ENCODE data around the gene GPC3.

GPC3 gene

GRCh38 chrX:133943507-133943906 lies 41.9 kb downstream of the GPC3 start:
- in situ Hi-C loops (cut with MboI; ENCODE audit: low pct_unique_long_range_greater_than_20kb, low sequenced_read_pairs) = no loop called here
- no peak for DNase-seq

- DNase-seq = no peak
- in situ Hi-C loops (cut with MboI; ENCODE audit: low pct_unique_long_range_greater_than_20kb, low sequenced_read_pairs) = no loop called here
These were observed 45.6 kb downstream of the GPC3 start for GRCh38 chrX:133939655-133940302.

- in situ Hi-C loops (cut with MboI; ENCODE audit: low pct_unique_long_range_greater_than_20kb, low sequenced_read_pairs) = no loop called here
- DNase-seq = no peak
These were observed 46.9 kb downstream of the GPC3 start for GRCh38 chrX:133938530-133938929.

- no peak for DNase-seq
- in situ Hi-C loops (cut with MboI; ENCODE audit: low pct_unique_long_range_greater_than_20kb, low sequenced_read_pairs) = no loop called here
These were observed 48.4 kb downstream of the GPC3 start for GRCh38 chrX:133937022-133937421.

- DNase-seq = no peak
- in situ Hi-C loops (cut with MboI; ENCODE audit: low pct_unique_long_range_greater_than_20kb, low sequenced_read_pairs) = no loop called here
These were observed 50.3 kb downstream of the GPC3 start for GRCh38 chrX:133935076-133935475.

GRCh38 chrX:133933316-133933715 lies 52.1 kb downstream of the GPC3 start:
- no peak for DNase-seq
- in situ Hi-C loops (cut with MboI; ENCODE audit: low pct_unique_long_range_greater_than_20kb, low sequenced_read_pairs) = no loop called here

- DNase-seq = no peak
- in situ Hi-C loops (cut with MboI; ENCODE audit: low pct_unique_long_range_greater_than_20kb, low sequenced_read_pairs) = no loop called here
These were observed 55.4 kb downstream of the GPC3 start for GRCh38 chrX:133929836-133930464.

GRCh38 chrX:133928365-133928764 lies 57.0 kb downstream of the GPC3 start:
- in situ Hi-C loops (cut with MboI; ENCODE audit: low pct_unique_long_range_greater_than_20kb, low sequenced_read_pairs) = no loop called here
- DNase-seq = no peak

- no peak for DNase-seq
- in situ Hi-C loops (cut with MboI; ENCODE audit: low pct_unique_long_range_greater_than_20kb, low sequenced_read_pairs) = no loop called here
These were observed 58.6 kb downstream of the GPC3 start for GRCh38 chrX:133926809-133927208.

- in situ Hi-C loops (cut with MboI; ENCODE audit: low pct_unique_long_range_greater_than_20kb, low sequenced_read_pairs) = no loop called here
- no peak for DNase-seq
These were observed 59.3 kb downstream of the GPC3 start for GRCh38 chrX:133926099-133926498.

GRCh38 chrX:133924548-133924947 lies 60.8 kb downstream of the GPC3 start:
- no peak for DNase-seq
- in situ Hi-C loops (cut with MboI; ENCODE audit: low pct_unique_long_range_greater_than_20kb, low sequenced_read_pairs) = no loop called here

- in situ Hi-C loops (cut with MboI; ENCODE audit: low pct_unique_long_range_greater_than_20kb, low sequenced_read_pairs) = no loop called here
- no peak for DNase-seq
These were observed 61.8 kb downstream of the GPC3 start for GRCh38 chrX:133923548-133923947.

- in situ Hi-C loops (cut with MboI; ENCODE audit: low pct_unique_long_range_greater_than_20kb, low sequenced_read_pairs) = no loop called here
These were observed 62.3 kb downstream of the GPC3 start for GRCh38 chrX:133923113-133923512.

GRCh38 chrX:133922390-133922771 lies 63.0 kb downstream of the GPC3 start:
- in situ Hi-C loops (cut with MboI; ENCODE audit: low pct_unique_long_range_greater_than_20kb, low sequenced_read_pairs) = no loop called here
- no peak for DNase-seq

More at GRCh38 chrX:133923113-133923512, 62.3 kb downstream of the GPC3 start:
- peak; percentile 32 for DNase-seq

GRCh38 chrX:133921764-133922389 lies 63.5 kb downstream of the GPC3 start:
- peak; percentile 57 for DNase-seq
- in situ Hi-C loops (cut with MboI; ENCODE audit: low pct_unique_long_range_greater_than_20kb, low sequenced_read_pairs) = no loop called here

GRCh38 chrX:133921086-133921485 lies 64.3 kb downstream of the GPC3 start:
- in situ Hi-C loops (cut with MboI; ENCODE audit: low pct_unique_long_range_greater_than_20kb, low sequenced_read_pairs) = no loop called here

GRCh38 chrX:133918361-133918771 lies 67.0 kb downstream of the GPC3 start:
- in situ Hi-C loops (cut with MboI; ENCODE audit: low pct_unique_long_range_greater_than_20kb, low sequenced_read_pairs) = no loop called here
- DNase-seq = no peak

More at GRCh38 chrX:133921086-133921485, 64.3 kb downstream of the GPC3 start:
- no peak for DNase-seq

- in situ Hi-C loops (cut with MboI; ENCODE audit: low pct_unique_long_range_greater_than_20kb, low sequenced_read_pairs) = no loop called here
- DNase-seq = no peak
These were observed 68.2 kb downstream of the GPC3 start for GRCh38 chrX:133916984-133917722.

- no peak for DNase-seq
- in situ Hi-C loops (cut with MboI; ENCODE audit: low pct_unique_long_range_greater_than_20kb, low sequenced_read_pairs) = no loop called here
These were observed 71.6 kb downstream of the GPC3 start for GRCh38 chrX:133913658-133914388.

All from KBM-7 (cell line).